GM15510 (cell line): ENCODE results near the gene ZNF91.

Source experiments
- POLR2A ChIP-seq: IDR thresholded peaks from 3 replicates; pipeline ENCODE4 v1.6.1; 2011; ENCODE audit warnings: borderline replicate concordance; ENCODE audit not compliant: insufficient read length; ENCODE audit errors: extremely low read depth

ZNF91 gene

GRCh38 chr19:23366437-23366836, 28.8 kb downstream of the ZNF91 start:
- TF ChIP-seq POLR2A: no peak

GRCh38 chr19:23365222-23365621, 30.0 kb downstream of the ZNF91 start:
- TF ChIP-seq POLR2A: no peak

GRCh38 chr19:23351806-23352205, 43.5 kb downstream of the ZNF91 start:
- TF ChIP-seq POLR2A: no peak

GRCh38 chr19:23346696-23347095, 48.6 kb downstream of the ZNF91 start:
- no peak for TF ChIP-seq POLR2A

- no peak for TF ChIP-seq POLR2A
Measured at GRCh38 chr19:23345838-23346237, 49.4 kb downstream of the ZNF91 start.

GRCh38 chr19:23343434-23344010, 51.7 kb downstream of the ZNF91 start:
- TF ChIP-seq POLR2A: no peak

- TF ChIP-seq POLR2A: no peak
Measured at GRCh38 chr19:23328211-23328610, 67.1 kb downstream of the ZNF91 start.

- no peak for TF ChIP-seq POLR2A
Measured at GRCh38 chr19:23321953-23322549, 73.2 kb downstream of the ZNF91 start.

GRCh38 chr19:23318143-23318542, 77.1 kb downstream of the ZNF91 start:
- TF ChIP-seq POLR2A: no peak

- no peak for TF ChIP-seq POLR2A
Measured at GRCh38 chr19:23315286-23315685, 80.0 kb downstream of the ZNF91 start.

GRCh38 chr19:23314505-23315251, 80.6 kb downstream of the ZNF91 start:
- TF ChIP-seq POLR2A: no peak

GRCh38 chr19:23313196-23313595, 82.1 kb downstream of the ZNF91 start:
- TF ChIP-seq POLR2A: no peak

GRCh38 chr19:23312515-23312914, 82.8 kb downstream of the ZNF91 start:
- TF ChIP-seq POLR2A: no peak

GRCh38 chr19:23311551-23311950, 83.7 kb downstream of the ZNF91 start:
- TF ChIP-seq POLR2A: no peak

- no peak for TF ChIP-seq POLR2A
Measured at GRCh38 chr19:23310729-23311211, 84.5 kb downstream of the ZNF91 start.

GRCh38 chr19:23309926-23310325, 85.3 kb downstream of the ZNF91 start:
- no peak for TF ChIP-seq POLR2A
